GM21576 (cell line): ENCODE results near the gene HECA.
"Not testable (repeated sequence)": the region's sequence is repeated elsewhere in the genome, so short reads cannot be mapped to it uniquely, and the experiment has no call there.

Source experiments
- ATAC-seq: cut with Tn5 transposase; IDR thresholded peaks from one replicate; pipeline ENCODE4 v1.9.1; 2021; ENCODE audit warnings: mild to moderate bottlenecking, moderate library complexity; ENCODE audit not compliant: unreplicated experiment

Gene HECA

GRCh38 chr6:139201378-139201777 is 66.5 kb downstream of the HECA start:
- no peak for ATAC-seq

- ATAC-seq = no peak
Measured at GRCh38 chr6:139204978-139205377, 70.1 kb downstream of the HECA start.

GRCh38 chr6:139205843-139206242 is 71.0 kb downstream of the HECA start:
- no peak for ATAC-seq

GRCh38 chr6:139210766-139211165 is 75.9 kb downstream of the HECA start:
- not testable (repeated sequence) for ATAC-seq

GRCh38 chr6:139212460-139212859 is 77.6 kb downstream of the HECA start:
- not testable (repeated sequence) for ATAC-seq

GRCh38 chr6:139219271-139219729 is 84.4 kb downstream of the HECA start:
- peak; percentile 100 for ATAC-seq

GRCh38 chr6:139219746-139220145 is 84.9 kb downstream of the HECA start:
- no peak for ATAC-seq

DNA sequence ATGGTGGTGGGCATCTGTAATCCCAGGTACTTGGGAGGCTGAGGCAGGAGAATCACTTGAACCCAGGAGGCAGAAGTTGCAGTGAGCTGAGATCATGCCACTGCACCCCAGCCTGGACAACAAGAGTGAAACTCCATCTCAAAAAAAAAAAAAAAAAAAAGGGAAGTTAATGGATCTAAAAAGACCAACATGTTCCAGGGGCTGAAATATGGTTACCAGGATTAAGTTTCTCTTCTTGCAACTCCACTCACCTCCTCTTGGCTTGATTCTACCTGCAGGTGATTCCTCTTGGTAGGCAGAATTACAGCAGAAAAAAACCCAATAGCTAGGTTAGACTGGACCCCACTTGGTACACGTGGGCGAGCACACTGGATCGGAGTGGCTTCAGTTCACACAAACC is 93.5 kb downstream of the HECA start:
- ATAC-seq = not testable (repeated sequence)
